CD1c-positive myeloid dendritic cell (primary cell): ENCODE measurements around the gene CDYL2.

Source experiments
- DNase-seq: peaks from one replicate; pipeline ENCODE4 v3.0.0-alpha.2; 2016; ENCODE audit errors: extremely low spot score

CDYL2 gene

DNA sequence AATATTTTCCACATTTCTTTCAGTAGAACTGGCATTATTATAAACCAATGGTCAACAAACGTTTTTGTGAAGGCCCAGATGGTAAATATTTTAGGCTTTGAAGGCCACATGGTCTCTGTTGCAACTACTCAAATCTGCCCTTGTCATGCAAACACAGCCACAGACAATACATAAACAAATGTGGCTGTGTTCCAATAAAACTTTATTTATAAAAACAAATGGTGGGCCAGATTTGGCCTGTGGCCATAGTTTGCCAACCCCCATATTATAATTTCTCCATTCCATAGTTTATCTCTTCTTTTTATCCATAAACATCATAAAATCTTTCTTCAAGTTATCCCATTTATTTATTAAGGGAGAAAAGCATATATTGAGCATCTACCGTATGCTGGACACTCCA, 98.8 kb downstream of the CDYL2 start:
- no peak for DNase-seq

DNA sequence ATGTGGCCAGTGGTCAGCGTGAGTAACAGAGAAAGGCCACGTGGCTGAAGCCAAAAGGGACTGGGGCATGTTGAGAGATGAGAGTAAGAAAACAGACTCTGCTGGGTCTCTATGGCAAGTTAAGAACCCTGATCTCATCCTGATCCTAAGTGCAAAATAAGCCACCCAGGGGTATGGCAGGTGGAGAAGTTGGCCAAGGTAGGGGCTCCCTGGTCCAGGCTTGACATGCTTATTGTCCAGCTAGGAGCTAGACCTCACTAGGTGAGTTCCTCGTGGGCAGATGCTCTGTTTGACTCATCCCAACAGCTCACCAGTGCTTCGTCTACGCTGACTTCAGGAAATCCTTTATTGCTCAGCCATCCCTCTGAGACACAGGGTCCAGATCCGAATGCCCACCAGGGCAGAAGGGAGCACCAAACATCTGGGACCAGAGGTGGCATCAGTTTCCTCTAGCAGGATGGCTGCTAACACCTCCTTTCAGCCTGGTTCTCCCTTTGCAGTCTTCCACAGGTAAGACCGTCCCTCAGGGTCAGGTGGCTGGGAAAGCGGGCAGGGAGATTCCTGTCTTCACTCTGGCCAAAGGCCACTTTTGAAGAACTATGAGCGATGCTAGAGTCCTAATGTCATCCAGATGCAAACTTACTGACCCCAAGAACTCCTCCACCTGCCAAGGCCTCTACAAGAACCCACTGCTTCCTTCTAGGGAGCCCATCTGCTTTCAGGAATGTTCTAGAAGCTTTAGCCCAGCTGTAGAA, 99.5 kb downstream of the CDYL2 start:
- DNase-seq, result no peak

DNA sequence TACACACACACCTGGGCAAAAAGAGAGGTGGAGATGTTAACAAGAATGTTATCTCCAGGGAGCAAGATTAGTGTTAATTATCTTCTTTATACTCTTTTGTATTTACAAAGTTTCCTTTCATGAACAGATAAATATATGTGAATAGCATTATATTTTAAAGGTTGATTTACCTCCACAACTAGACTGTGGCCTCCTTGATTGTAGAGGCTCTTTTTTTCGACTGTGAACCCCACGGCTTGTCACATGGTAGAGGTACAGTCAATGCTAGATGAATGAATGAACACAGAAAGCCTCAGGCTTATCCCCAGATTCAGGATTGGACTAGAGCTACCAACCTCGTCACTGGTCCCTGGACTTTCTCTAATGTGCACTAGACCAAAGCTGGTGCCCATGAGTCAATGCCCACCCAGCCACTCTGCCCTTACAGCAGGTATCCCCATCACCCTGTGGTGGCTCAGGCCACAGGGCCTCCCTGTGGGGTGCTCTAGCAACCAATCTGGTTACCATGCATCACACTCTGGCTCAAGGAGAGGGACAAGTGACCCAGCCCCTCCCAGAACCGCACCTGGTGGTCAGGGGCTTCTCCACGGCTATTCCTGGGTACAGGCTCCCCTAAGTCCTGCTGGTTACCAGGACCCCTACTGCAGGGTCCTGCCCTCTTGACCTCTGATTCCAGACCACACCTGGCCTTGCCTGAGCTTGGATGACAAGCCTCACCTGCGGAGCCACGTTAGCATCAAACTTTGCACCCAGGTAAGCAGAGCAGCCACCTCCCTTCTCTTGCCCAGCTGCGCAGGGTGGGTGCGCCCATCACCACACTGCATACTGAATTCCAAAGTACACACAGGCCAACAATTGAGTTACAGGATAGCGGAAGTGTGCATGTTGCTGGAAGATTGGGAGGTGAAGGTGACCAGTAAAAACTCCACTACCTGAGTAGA, 101.0 kb downstream of the CDYL2 start:
- DNase-seq, result no peak

DNA sequence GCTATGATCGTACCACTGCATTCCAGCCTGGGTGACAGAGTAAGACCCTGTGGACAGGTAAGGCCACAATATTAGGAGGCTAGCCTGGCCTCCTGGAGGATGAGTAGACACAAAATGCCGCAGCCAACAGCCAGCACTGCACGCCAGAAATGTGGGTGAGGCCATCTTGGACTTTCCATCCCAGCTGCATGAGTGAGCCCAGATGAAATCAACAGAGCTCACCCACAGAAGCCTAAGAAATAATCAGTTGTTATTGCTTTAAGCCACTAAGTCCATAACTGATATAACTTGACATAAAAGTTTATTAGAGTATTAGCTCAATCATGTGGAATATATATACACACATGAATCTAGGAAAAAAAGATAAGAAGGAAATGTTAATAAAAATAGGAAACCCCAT, 101.7 kb downstream of the CDYL2 start:
- DNase-seq, result no peak

DNA sequence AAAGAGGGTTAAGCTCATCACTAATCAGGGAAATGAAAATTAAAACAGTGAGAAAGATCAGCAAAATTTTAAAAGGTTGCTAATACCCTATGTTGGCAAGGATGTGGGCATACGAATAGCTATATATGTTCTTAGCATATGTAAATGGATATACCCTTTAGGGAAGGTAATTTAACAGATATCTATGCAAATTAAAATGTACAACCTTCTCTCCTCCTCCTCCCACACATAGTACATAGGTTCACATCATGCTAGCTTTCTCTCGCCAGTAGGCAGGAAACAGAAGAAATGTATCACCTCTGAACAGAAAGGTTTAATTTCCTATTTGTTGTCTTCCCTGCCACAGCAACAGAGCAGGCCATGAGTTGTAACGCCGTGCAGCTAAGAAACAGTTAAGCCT, 103.8 kb downstream of the CDYL2 start:
- DNase-seq, result no peak

DNA sequence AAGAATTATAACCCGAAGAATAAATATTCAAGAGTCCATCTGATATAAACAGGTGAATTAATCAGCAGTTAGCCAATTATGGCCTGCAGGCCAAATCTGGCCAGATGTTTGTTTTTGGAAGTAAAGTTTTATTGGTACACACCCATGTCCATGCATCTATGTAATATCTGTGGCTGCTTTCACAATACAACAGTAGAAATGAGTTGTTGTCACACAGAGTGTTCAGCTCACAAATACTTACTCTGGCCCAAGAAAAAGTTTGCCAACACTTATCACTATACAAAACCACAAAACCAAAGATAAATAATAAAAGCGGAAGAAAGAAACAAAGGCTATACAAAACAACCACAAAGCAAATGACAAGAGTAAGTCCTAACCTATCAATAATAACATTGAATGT, 109.4 kb downstream of the CDYL2 start:
- DNase-seq, result no peak

DNA sequence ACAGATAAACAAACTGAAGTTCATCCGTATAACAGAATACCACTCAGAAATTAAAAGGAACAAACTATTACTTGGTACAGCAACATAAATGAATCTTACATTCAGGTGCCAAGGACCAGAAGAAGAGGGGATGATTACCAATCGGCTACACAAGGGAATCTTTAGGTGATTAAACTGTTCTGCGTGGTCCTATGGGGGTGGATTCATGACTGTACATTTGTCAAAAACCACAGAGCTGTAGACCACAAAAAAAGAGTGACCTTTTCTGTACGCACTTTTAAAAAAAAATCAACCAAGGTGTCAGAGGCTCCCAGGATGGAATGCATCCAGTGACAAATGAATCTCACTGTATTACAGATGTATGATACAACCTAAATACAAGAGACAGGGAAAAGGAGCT, 110.8 kb downstream of the CDYL2 start:
- DNase-seq, result no peak

DNA sequence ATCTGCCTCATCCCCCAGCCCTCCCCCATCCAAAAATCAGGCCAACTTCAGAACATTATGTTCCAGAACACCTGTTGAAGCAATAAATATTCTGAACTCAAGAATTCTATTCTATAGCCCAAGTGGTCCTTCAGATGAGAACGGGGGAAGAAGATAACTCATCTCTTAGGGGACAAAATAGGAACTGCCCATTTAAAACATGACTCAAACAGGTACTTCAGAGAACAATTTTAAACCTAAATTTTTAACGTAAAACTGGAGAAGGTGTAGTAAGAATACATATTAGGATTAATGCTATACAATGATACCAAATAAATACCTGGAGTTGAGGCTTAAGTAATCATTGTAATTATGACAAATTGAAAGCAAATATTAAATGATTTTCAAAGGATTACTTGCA, 112.1 kb downstream of the CDYL2 start:
- no peak for DNase-seq

DNA sequence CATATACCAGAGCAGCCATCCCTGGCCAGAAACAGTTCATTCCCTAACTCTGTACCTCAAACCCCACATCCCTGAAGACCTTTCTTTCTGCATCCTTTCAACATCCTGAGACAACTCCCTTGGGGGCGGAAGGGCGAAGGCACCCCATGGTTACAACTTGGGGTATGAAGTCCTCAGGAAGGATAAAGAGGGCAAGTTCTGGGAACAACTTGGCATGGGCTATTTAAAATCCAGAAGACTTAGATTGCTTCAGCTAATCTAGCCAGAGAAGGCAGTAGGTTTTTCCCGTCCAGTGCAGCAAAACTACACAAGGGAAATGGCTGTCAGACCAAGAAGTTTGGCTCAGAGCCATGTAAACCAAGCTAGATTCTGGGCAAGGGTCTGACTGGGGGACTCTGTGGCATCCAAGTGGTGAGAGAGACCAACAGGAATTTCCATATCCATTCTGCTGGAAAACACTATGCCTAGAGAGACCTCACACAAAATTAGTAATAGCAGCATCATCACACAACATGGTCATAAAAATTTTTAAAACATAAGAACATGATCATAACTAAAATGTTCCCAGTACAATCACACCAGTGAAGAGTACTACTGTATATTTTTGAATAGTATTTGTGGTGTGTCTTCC, 113.2 kb downstream of the CDYL2 start:
- DNase-seq, result no peak

DNA sequence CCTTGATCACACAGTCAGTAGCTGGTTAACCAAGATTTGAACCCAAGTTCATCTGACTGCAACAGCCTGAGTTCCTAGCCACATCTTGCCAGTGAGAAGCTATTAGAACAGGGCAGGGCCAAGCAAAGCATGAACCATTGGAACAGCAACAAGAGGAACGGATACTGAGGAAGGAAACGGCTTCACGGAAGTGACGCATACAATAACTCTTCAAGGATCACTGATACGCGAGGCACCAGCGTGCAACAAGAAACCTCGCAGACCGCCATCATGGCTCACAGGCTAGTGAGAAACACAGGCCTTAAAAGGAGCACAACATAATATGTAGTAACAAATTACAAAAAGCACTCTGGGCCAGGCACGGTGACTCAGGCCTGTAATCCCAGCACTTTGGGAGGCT, 114.9 kb downstream of the CDYL2 start:
- no peak for DNase-seq

DNA sequence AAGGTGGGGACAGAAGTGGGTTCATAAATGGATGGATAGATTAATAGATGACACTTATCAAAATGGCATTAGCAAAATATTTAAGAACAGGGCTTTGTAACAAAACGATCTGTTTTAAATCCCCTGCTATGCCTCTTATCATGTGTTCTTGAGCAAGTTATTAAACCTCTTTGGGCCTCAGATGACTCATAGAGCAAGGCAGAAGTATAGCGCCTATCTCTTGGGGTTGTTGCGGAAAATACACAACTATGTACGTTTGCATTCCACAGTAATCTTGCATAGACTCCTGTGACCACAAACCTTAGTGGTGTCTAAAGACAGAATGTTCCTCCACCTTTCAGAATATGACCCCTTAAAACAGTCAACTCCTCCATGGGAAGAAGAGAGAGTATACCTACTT, 116.8 kb downstream of the CDYL2 start:
- no peak for DNase-seq

DNA sequence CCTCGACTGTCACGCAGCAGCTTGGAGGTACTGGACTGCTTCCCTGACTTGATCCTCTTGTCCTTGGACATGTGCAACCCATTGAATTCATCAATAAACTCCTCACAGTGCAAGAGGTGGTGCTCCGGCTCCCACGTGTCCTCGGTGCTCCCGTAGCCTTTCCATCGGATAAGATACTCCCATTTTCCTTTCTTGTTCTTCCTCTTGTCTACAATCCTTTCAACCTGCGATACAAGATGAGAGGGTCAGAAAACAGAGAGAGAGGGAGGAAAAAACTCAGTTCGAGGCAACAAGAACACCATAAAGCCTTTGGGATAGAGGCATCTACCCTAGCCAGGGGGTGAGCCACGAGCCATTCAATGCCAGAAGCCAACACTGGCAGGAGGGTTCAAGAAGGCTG, 119.5 kb downstream of the CDYL2 start:
- DNase-seq, result no peak

DNA sequence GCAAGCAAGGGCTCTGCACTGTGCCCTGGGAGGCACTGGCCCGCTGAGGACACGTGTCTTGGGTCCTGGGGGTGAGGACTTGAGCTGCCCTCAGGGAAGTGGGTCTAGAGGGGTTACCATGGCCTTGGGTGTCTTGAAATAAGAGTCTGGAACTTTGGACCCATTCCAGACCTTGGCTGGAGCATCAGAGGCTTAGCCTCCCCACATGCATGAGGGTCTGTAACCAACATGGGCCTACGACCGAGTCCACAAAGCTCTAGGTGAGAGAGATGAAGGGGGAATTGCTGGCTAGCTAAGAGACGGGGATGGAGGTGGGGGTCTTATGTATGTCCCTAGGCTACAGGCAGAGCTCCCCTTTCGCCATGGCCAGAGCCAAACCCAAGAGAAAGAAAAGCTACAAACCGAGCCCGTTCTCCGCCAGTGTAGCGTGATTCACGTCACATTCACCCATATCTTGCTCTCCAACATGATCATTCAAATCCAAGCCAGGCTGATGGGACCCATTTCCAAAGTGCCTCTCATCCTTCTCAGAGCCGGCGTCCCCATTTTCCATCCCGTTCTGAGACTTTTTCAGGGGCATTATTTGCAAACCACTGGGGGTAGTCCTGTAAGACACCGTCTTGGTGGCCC, 120.1 kb downstream of the CDYL2 start:
- no peak for DNase-seq

DNA sequence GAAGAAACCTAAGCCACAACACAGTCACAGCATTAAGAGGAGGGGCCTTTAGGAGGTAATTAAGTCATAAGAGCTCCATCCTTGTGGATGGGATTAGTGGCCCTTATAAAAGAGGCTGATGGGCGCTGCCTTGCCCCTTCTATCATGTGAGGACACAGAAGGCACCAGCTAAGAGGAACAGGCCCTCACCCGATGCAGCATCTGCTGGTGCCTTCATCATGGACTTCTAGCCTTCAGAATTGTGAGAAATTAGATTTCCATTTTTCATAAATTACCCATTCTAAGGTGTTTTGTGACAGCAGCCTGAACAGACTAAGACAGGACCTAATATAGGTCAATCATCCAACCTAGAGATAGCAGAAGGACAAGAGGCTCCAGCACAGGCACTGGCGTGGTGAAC, 120.8 kb downstream of the CDYL2 start:
- no peak for DNase-seq

DNA sequence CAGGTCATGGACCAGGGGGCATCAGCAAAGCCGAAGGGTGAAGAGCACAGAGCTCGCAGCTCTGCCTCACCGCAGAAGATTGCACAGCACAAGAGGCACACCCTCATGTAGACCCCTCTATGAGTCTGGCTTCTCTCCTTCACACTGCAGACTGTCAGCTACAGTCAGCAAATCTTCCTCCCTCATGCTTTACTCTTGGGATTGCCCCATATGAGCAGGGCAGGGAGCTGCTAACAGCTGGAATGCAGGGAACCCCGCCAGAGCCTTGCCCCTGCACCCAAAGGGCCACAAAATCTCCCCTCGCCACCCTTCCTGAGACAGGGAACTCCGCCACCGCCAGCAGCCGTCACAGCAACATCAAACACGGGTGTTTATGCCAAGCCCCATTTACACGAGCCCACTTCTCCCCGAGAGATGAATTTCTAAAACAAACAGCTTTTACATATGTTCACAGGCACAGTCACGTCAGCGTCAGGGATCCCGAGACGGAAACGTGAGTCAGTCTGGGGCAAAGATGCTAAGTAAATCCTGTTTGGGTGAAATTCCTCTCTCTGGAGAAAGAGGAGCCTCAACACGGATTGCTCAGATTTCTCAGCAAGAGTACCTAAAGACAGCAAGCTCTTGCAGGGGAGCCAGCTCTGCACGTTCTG, 121.9 kb downstream of the CDYL2 start:
- no peak for DNase-seq

DNA sequence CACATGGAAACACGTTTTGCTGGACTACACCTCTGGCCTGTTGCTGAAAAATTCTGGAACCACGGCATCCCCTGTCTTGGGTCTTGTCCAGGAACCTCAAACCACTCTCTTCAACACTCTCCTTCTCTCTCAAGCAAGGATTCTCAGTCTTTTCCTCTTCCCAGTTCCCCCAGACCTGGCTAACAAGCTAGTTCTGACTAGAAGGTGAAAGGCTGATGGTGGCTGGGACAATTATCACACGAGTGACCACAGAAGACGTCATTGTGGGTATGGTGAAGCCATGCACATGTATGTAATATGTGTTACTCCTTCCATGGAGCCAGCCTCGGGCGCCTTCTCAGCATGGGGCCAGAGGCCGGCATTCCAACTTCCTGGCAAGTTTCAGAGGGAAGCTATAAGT, 123.0 kb downstream of the CDYL2 start:
- no peak for DNase-seq

DNA sequence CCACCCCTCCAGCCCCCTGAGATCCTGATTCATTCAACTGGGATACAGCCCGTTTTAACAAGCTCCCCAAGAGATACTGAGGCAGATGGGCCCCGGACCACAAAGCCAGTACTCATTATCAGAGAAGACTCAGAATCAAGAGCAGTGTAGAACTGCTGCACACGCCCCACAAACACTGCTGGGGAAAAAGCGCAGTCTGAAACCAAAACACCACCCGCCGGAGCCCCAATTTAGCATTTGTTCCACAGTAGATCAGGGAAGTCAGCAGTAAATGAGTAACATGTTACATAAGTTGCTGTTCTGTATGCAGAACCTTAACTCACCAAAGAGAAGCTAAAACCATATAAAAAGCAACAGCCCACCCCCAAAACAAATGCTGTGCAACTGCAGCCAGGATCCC, 123.6 kb downstream of the CDYL2 start:
- no peak for DNase-seq

DNA sequence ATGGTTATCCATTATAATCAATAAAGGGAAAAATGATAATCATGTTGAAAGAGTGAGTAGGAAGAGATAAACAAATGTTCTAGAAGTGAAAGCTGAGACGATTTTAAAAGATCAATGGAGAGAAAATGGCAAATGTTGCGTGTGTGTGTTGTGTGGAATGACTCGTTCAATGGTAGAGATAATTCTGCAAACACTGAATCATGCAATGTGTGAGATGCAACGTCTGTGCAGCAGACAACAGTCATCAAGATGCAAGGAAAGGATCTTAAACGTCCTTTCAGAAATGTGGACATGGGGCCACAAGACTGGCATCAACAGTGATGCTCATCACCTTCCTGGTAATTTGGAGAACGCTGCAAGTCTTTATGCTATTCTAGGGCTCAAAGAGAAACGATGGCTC, 124.4 kb downstream of the CDYL2 start:
- no peak for DNase-seq

DNA sequence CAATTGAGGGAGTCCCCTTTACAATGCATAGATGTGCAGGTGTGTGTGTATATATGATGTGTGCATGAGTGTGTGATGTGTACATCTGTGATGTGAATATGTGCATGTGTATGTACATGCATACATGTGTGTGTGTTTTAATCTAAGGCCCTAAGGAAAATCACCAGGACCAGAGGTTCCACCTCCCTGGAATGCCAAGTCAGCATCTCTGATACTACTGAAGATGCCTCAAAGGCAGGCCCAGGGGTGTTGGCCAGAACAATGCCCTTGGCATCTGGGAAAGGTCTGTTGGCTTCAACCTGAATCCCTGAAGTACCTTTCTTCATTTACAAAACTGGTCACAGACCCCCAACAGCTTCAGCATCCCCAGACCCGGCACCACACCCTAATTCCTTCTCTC, 129.5 kb downstream of the CDYL2 start:
- no peak for DNase-seq

DNA sequence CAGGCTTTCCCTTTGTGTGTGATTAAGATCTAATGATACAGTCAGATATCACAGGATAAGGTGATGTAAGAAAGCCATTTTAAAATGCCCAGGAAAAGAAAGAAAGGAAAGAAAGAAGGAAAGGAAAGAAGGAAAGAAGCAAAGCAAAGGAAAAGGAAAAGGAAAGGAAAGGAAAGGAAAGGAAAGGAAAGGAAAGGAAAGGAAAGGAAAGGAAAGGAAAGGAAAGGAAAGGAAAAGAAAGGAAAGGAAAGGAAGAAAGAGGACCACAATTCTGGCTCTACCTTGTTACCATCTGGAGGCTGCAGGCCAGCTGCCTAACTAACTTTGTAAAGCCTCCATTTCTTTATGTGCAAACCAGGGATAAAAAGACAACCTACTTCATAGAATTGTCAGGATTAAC, 132.0 kb downstream of the CDYL2 start:
- DNase-seq, result no peak

DNA sequence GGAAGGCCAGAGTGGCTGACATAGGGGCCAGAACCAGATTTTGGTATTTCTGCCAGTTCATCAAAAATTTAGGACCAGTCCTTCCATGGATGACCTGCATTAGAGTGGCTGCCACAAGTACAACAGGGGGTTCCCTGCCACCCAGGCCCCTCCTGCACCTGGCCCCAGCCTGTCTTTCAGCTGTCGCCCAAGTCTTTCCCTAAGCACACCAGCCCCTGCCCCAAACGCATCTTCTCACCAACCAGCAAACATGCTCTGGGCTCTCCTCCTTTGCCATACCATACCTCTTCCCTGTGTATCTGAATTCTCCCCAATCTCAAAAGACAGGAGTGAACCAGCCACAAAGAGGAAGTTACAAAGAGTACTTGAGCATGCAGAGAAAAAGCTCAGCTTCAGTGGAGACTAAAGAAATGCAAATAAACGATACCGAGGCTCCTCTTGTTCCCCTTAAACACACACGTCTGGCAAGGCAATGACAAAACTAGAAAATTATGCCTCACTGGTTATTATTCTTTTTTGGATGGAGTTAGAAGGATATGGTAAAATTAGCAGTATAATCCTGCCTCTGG, 133.0 kb downstream of the CDYL2 start:
- DNase-seq, result peak; percentile 10
